DMS153 treated with DMSO at 0.1 percent for 48 hours (cell line): ENCODE data around the gene CHST11.

Experiments
- DNase-seq: peaks from one replicate; lab custom pipeline; 2025; ENCODE audit not compliant: unreplicated experiment; lab: John Stamatoyannopoulos, UW

The CHST11 gene

GRCh38 chr12:104669089-104669721, 212.5 kb downstream of the CHST11 start:
- peak; percentile 50 for DNase-seq

- no peak for DNase-seq
Measured at GRCh38 chr12:104669851-104670337, 213.1 kb downstream of the CHST11 start.

- no peak for DNase-seq
Measured at GRCh38 chr12:104670439-104671408, 214.0 kb downstream of the CHST11 start.

GRCh38 chr12:104671409-104672095, 214.8 kb downstream of the CHST11 start:
- DNase-seq = peak; percentile 13

GRCh38 chr12:104672096-104672445, 215.3 kb downstream of the CHST11 start:
- DNase-seq = no peak

- DNase-seq = no peak
Measured at GRCh38 chr12:104672501-104673265, 215.9 kb downstream of the CHST11 start.

GRCh38 chr12:104673294-104673693, 216.5 kb downstream of the CHST11 start:
- no peak for DNase-seq

GRCh38 chr12:104673696-104674482, 217.1 kb downstream of the CHST11 start:
- DNase-seq = no peak

- DNase-seq = no peak
Measured at GRCh38 chr12:104676636-104677035, 219.9 kb downstream of the CHST11 start.

- DNase-seq = no peak
Measured at GRCh38 chr12:104677441-104678089, 220.8 kb downstream of the CHST11 start.

GRCh38 chr12:104680070-104680469, 223.3 kb downstream of the CHST11 start:
- no peak for DNase-seq

- no peak for DNase-seq
Measured at GRCh38 chr12:104680491-104680890, 223.7 kb downstream of the CHST11 start.

- no peak for DNase-seq
Measured at GRCh38 chr12:104681012-104681690, 224.4 kb downstream of the CHST11 start.

- DNase-seq = no peak
Measured at GRCh38 chr12:104682790-104683279, 226.1 kb downstream of the CHST11 start.

GRCh38 chr12:104683831-104684503, 227.2 kb downstream of the CHST11 start:
- no peak for DNase-seq

- no peak for DNase-seq
Measured at GRCh38 chr12:104684884-104685283, 228.1 kb downstream of the CHST11 start.

GRCh38 chr12:104685366-104685765, 228.6 kb downstream of the CHST11 start:
- no peak for DNase-seq

GRCh38 chr12:104686196-104686595, 229.4 kb downstream of the CHST11 start:
- DNase-seq = no peak
